Posterior cingulate gyrus (tissue), 11 donors: ENCODE results near the gene KIAA1671.

Experiments
- DNase-seq, 10 donors: peaks; one replicate each; pipeline versions ENCODE4 v3.0.0 to v3.0.0-alpha.2; 2020 to 2021; ENCODE audit warnings: mixed read lengths in 3 of 10
- intact Hi-C: fragments of 100-400 bp; cut with DNase I; formaldehyde crosslinking; loops from one replicate; pipeline ENCODE4 v1.15.1; 2023

Gene KIAA1671

GRCh38 chr22:25160120-25160996 lies 207.8 kb downstream of the KIAA1671 start:
- intact Hi-C loops, result no loop called here
- peak in 1 of 10 donors; percentile 54 for DNase-seq

DNA sequence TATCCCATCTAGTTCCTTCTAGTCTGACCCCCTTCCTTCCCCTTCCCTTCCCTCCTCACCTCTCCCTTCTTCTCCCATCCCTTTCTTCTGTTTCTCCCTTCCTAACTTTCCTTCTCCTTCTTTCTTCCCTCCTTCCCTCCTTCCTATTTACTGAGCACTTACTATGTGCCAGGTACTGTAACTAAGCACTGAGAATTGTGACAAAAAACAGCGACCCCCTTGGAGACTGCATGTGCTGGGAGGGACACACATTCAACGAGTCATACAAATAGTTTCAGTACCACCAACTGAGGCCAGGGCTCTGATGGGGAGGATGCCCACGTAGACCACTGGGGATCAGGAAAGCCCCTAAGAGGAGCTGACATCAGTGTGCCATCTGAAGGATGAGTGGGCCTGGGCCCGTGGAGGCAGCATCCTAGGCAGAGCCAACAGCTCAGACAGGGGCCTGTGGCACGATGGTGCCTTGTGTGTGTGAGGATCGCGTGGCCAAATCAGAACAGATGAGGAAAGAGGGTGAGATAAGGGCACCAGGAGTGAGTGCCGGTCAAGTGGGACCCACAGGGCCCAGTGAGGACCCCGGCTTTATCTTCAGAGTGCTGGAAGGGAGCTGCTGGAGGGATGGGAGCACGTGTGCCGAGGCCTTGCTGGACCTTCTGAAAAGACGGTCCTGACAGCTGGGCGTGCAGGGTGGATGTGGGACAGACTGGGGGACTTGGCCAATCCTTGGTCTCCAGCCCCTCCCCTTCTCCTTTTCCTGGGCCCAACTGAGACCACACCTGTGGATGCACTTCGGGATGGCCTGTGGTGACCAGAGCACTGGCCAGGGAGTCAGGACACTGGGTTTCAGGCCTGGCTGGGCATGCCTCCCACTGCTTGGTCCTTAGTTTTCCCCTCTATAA lies 208.8 kb downstream of the KIAA1671 start:
- peak in 1 of 10 donors; percentile 59 for DNase-seq
- intact Hi-C loops, result no loop called here

DNA sequence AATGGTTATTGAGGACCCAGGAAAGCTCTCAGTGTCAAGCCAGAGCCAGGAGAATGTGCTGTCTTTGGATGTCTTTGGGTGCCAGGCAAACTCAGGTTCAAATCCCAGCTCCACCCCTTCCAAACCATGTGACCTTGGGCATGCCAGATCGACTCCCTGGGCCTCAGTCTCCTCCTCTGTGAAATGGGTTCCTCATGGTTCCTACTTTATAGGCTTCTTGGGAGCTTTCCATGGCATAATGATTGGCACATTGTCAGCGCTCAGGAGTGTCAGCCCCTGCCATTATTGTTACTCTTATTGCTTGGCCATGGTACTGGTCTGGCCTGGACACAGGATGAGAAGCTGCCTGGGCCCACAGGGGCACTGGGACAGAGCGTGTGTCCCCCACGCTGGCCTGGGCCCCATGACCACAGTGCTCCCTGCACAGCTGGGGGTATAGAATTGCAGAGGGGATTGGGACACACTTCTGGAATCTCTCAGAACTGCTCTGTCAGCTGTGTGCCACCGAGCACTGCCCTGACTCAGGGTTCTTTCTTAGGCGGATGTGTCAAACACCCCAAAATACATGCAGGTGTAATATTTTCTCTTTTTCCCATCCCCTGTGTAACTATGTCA lies 209.5 kb downstream of the KIAA1671 start:
- peak in 1 of 10 donors; percentile 33 for DNase-seq
- intact Hi-C loops, result no loop called here

- intact Hi-C loops, result no loop called here
- DNase-seq, result no peak
Measured at GRCh38 chr22:25162561-25162960, 210.0 kb downstream of the KIAA1671 start.

DNA sequence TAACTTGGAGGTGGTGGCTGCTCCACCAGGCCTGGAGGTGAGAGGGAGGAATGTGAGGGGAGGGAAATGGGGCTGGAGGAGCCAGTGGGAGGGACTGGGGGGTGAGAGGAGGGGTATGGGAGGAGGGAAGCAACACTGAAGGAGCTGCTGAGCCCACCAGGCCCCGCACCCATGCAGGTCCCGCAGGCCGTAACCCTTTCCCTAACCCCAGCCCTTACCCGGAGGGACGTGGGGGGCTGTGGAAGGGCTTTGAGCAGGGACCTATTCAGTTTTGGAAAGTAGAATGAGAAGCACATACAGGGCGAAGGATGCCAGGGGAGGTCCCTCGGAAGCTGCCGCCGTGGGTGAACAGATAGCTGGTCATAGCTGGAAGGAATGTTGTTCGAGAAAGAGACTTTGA lies 213.3 kb downstream of the KIAA1671 start:
- intact Hi-C loops, result no loop called here

GRCh38 chr22:25166266-25167040 lies 213.9 kb downstream of the KIAA1671 start:
- DNase-seq, result peak in 1 of 10 donors; percentile 48
- intact Hi-C loops, result no loop called here

More for the DNA sequence above, 213.3 kb downstream of the KIAA1671 start:
- peak in 1 of 10 donors; percentile 58 for DNase-seq

DNA sequence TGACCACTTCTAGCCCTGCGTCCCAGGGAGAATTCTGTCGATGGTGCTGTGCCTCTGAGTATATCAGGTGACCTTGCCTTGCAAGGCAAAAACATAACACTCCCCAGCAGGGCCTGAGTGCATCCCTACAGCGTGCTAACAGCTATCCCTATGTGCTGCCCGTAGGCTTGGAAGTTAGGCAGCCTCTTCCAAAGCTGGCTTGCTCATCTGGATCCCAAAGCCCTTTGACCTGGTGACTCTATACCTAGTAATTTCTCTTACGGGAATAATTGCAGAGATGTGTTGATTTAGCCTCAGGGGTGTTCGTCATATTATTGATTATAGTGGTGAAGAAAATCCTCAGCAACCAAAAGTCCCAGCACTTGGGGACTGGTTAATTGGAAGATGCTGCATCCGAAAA lies 214.6 kb downstream of the KIAA1671 start:
- DNase-seq, result peak in 1 of 10 donors; percentile 31
- intact Hi-C loops, result no loop called here

- DNase-seq, result peak in 1 of 10 donors; percentile 56
- intact Hi-C loops, result no loop called here
Measured at GRCh38 chr22:25167834-25168601, 215.5 kb downstream of the KIAA1671 start.

GRCh38 chr22:25169278-25170031 lies 216.9 kb downstream of the KIAA1671 start:
- intact Hi-C loops, result no loop called here
- DNase-seq, result peak in 1 of 10 donors; percentile 66

DNA sequence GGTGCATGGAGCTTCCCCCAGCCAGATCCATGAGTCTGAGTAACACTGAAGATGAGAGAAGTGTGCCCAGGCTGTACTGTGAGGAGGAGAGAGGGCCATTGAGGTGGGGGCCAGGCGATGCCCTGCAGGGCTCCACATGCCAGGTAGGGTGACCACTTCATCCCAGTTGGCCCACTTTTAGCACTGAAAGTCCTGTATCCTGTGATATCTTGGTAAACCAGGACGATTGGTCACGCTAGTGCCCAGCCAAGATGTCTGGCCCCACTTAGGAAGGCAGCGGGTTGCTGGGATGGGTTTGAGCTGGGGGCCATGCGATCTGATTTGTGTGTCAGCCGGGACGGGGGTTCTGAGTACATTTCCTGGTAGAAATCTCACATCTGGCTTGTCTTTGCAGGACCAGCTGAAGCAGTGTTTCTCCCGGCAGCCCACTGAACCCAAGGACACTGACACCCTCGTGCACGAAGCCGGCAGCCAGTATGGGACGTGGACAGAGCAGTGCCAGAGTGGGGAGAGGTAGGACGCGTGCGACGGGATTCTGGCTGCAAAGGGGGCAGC lies 218.0 kb downstream of the KIAA1671 start:
- intact Hi-C loops, result no loop called here
- no peak for DNase-seq

- intact Hi-C loops, result no loop called here
- peak in 1 of 10 donors; percentile 76 for DNase-seq
Measured at GRCh38 chr22:25172153-25172552, 219.6 kb downstream of the KIAA1671 start.

DNA sequence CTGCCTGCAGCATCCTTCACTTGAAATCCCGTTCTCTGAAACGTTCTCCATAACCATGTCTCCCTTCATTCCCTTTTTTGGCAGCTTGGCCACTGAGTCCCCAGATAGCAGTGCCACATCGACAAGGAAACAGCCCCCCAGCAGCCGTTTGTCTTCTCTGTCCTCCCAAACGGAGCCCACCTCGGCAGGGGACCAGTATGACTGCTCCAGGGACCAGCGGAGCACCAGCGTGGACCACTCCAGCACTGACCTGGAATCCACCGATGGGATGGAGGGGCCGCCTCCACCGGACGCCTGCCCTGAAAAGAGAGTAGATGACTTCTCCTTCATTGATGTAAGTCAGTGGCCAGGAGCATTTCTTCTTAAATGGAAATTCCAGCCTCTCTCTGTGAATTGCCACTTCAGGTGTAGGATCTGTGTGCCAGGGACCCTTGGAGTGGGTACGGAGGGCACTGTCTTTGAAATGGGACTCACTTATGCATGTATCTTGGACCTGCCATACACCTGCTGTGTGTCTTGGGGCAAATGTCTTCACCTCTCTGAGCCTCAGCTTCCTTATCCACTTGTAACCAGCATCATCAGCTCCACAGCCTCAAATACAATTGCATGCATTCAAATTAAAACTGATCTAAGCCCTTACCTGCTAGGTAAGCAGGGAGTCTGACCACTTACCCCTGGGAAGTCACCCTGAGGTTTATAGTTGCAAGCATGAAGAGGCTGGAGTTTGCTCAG lies 221.8 kb downstream of the KIAA1671 start:
- DNase-seq, result peak in 1 of 10 donors; percentile 59
- intact Hi-C loops, result no loop called here

DNA sequence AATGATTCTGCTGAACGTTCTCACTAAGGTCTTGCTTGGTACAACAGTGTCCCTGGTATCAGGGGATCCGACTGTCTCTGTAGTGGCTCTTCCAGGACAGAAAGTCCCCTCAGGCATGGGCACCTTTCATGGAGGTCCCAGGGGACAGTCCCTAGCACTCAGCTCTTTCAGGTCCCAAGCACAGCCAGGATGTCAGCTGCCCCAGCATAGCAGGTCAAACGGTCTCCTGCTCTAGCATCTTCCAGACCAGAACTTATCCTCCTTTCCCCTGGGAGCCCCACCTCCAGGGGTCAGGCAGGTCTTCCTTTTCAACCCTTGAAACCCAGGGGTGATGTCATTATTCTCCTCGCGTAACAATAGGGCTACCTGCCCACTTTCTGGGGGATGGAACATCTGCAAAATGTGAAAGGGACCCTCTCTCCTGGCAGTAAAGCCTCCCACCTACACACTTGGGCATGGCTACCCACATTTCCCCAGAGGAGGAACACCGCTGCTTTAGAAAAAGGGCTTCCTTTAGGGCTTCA lies 222.4 kb downstream of the KIAA1671 start:
- peak in 1 of 10 donors; percentile 72 for DNase-seq
- intact Hi-C loops, result no loop called here

GRCh38 chr22:25176175-25176574 lies 223.7 kb downstream of the KIAA1671 start:
- no peak for DNase-seq
- intact Hi-C loops, result no loop called here

- intact Hi-C loops, result no loop called here
- DNase-seq, result no peak
Measured at GRCh38 chr22:25176799-25177198, 224.3 kb downstream of the KIAA1671 start.

DNA sequence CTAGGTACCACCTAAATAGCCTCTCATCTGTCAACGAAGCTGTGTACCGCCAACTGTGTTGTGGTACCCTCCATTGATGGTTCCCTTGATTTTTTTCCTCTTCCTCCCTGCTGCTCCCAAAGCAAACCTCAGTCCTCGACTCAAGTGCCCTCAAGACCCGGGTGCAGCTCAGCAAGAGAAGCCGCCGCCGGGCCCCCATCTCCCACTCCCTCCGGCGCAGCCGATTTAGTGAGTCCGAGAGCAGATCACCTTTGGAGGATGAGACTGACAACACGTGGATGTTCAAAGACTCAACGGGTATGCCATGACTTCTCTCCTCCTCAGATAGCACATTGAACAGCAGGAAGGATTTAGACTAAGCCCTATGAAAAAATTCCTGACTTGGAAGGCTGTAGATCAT lies 224.7 kb downstream of the KIAA1671 start:
- DNase-seq, result no peak
- intact Hi-C loops, result no loop called here

GRCh38 chr22:25177895-25178294 lies 225.4 kb downstream of the KIAA1671 start:
- intact Hi-C loops, result no loop called here
- DNase-seq, result peak in 1 of 10 donors; percentile 69
